ENCODE data around the gene CFAP73. TPM values are rescaled to one million over a fixed set of nuclear protein-coding genes. Genes with fewer than 3 reads are reported as not detected.

CFAP73 gene
- total RNA-seq, 1 donor from 2014 or later: not detected

GRCh38 chr12:113186666-113187325 lies 37.3 kb downstream of the CFAP73 start:
- H3K36me3 ChIP-seq (ENCODE audit: control insufficient read depth, insufficient read depth, low read length): no peaks in the 10 kb centered on the region
- H3K27me3 ChIP-seq (ENCODE audit: control insufficient read depth, insufficient read depth, low read length): no peaks in the 10 kb centered on the region
- no peak for DNase-seq (ENCODE audit: low read depth)
- H3K4me3 ChIP-seq (ENCODE audit: low read depth, low read length): no peak overlapping the region
- no peak for TF ChIP-seq CTCF (IDR thresholded peaks at IDR 0.05; ENCODE audit: insufficient read depth, low read length, poor library complexity, severe bottlenecking)

- Histone ChIP-seq H3K27me3 (ENCODE audit: control insufficient read depth, insufficient read depth, low read length) (no peaks in the 10 kb centered on the region), H3K36me3 (ENCODE audit: control insufficient read depth, insufficient read depth, low read length) (no peaks in the 10 kb centered on the region), H3K4me3 (ENCODE audit: low read depth, low read length) (no peak overlapping the region)
- DNase-seq (ENCODE audit: low read depth): no peak
- no peak for TF ChIP-seq CTCF (IDR thresholded peaks at IDR 0.05; ENCODE audit: insufficient read depth, low read length, poor library complexity, severe bottlenecking)
Observed at GRCh38 chr12:113189361-113189760, 39.8 kb downstream of the CFAP73 start.

- H3K36me3 ChIP-seq (ENCODE audit: control insufficient read depth, insufficient read depth, low read length): no peaks in the 10 kb centered on the region
- H3K27me3 ChIP-seq (ENCODE audit: control insufficient read depth, insufficient read depth, low read length): no peaks in the 10 kb centered on the region
- no peak for DNase-seq (ENCODE audit: low read depth)
- H3K4me3 ChIP-seq (ENCODE audit: low read depth, low read length): no peak overlapping the region
- TF ChIP-seq CTCF (IDR thresholded peaks at IDR 0.05; ENCODE audit: insufficient read depth, low read length, poor library complexity, severe bottlenecking): no peak
Observed at GRCh38 chr12:113190761-113191160, 41.2 kb downstream of the CFAP73 start.

- no peak for DNase-seq (ENCODE audit: low read depth)
- TF ChIP-seq CTCF (IDR thresholded peaks at IDR 0.05; ENCODE audit: insufficient read depth, low read length, poor library complexity, severe bottlenecking): no peak
- Histone ChIP-seq H3K36me3 (ENCODE audit: control insufficient read depth, insufficient read depth, low read length) (no peaks in the 10 kb centered on the region), H3K27me3 (ENCODE audit: control insufficient read depth, insufficient read depth, low read length) (no peaks in the 10 kb centered on the region), H3K4me3 (ENCODE audit: low read depth, low read length) (no peak overlapping the region)
Observed at GRCh38 chr12:113191227-113191626, 41.7 kb downstream of the CFAP73 start.

GRCh38 chr12:113194971-113195391 lies 45.5 kb downstream of the CFAP73 start:
- Histone ChIP-seq H3K4me3 (ENCODE audit: low read depth, low read length) (no peak overlapping the region), H3K36me3 (ENCODE audit: control insufficient read depth, insufficient read depth, low read length) (no peaks in the 10 kb centered on the region), H3K27me3 (ENCODE audit: control insufficient read depth, insufficient read depth, low read length) (no peaks in the 10 kb centered on the region)
- TF ChIP-seq CTCF (IDR thresholded peaks at IDR 0.05; ENCODE audit: insufficient read depth, low read length, poor library complexity, severe bottlenecking): no peak
- DNase-seq (ENCODE audit: low read depth): no peak

GRCh38 chr12:113195598-113195997 lies 46.1 kb downstream of the CFAP73 start:
- DNase-seq (ENCODE audit: low read depth): no peak
- no peaks in the 10 kb centered on the region for H3K27me3 ChIP-seq (ENCODE audit: control insufficient read depth, insufficient read depth, low read length)
- no peak overlapping the region for H3K4me3 ChIP-seq (ENCODE audit: low read depth, low read length)
- TF ChIP-seq CTCF (IDR thresholded peaks at IDR 0.05; ENCODE audit: insufficient read depth, low read length, poor library complexity, severe bottlenecking): no peak
- no peaks in the 10 kb centered on the region for H3K36me3 ChIP-seq (ENCODE audit: control insufficient read depth, insufficient read depth, low read length)
